Fibroblast of peridontal ligament (primary cell): Measurements from ENCODE around the gene ADGRD2.
A peak's percentile ranks its signal among the peaks of the same experiment; 100 is the strongest.
"Not testable (repeated sequence)": the region's sequence is repeated elsewhere in the genome, so short reads cannot be mapped to it uniquely, and the experiment has no call there.

Experiments
- DNase-seq: peaks from one replicate; pipeline ENCODE4 v3.0.0-alpha.2; 2010; ENCODE audit errors: extremely low read depth

The ADGRD2 gene, protein sequence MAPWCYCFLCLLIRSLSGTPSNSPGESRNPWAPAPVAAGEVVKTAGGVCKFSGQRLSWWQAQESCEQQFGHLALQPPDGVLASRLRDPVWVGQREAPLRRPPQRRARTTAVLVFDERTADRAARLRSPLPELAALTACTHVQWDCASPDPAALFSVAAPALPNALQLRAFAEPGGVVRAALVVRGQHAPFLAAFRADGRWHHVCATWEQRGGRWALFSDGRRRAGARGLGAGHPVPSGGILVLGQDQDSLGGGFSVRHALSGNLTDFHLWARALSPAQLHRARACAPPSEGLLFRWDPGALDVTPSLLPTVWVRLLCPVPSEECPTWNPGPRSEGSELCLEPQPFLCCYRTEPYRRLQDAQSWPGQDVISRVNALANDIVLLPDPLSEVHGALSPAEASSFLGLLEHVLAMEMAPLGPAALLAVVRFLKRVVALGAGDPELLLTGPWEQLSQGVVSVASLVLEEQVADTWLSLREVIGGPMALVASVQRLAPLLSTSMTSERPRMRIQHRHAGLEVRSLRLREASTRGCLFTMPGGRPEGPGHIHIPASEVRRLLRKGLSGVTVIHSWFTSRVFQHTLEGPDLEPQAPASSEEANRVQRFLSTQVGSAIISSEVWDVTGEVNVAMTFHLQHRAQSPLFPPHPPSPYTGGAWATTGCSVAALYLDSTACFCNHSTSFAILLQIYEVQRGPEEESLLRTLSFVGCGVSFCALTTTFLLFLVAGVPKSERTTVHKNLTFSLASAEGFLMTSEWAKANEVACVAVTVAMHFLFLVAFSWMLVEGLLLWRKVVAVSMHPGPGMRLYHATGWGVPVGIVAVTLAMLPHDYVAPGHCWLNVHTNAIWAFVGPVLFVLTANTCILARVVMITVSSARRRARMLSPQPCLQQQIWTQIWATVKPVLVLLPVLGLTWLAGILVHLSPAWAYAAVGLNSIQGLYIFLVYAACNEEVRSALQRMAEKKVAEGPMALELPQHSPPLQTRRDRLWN

GRCh38 chr9:124450241-124450924 is at the start of gene ADGRD2:
Gene ADGRD2, plus strand, starts transcription at chr9:124450451. Its CDS starts 1,216 bp downstream, at chr9:124451667.
- no peak for DNase-seq

DNA sequence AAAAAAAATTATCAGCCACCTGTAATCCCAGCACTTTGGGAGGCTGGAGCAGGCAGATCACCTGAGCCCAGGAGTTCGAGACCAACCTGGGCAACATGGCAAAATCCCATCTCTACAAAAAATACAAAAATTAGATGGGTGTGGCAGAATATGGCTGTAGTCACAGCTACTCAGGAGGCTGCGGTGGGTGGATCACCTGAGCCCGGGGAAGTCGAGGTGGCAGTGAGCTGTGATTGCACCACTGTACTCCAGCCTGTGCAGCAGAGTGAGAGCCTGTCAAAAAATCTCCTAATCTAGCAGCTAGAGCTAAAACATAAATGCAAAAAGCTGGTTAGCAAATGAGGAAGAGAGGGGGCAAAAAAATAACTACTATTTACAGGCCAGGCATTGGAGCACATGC is 47.0 kb upstream of the ADGRD2 start:
- no peak for DNase-seq

DNA sequence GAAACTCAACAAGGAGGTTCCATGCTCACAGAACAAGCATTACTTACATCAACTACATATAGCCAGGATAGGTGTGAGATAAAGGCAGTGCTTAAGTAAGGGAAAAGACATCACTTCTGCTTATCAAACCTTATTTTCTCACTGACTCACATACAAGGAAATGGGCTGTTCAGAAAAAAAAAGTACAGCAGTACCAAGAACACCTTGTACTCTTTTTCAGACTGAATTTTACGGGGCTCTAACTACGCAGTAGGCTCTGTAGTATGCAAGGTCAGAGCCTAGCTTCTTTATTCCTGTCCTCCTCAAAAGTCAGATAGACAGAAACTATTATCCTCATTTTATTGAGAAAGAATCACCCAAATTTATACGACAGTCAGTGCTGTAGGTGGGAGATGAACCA is 40.8 kb upstream of the ADGRD2 start:
- DNase-seq = no peak

GRCh38 chr9:124410321-124410913 is 39.8 kb upstream of the ADGRD2 start:
- DNase-seq = peak; percentile 45

GRCh38 chr9:124411514-124412227 is 38.6 kb upstream of the ADGRD2 start:
- peak; percentile 52 for DNase-seq

DNA sequence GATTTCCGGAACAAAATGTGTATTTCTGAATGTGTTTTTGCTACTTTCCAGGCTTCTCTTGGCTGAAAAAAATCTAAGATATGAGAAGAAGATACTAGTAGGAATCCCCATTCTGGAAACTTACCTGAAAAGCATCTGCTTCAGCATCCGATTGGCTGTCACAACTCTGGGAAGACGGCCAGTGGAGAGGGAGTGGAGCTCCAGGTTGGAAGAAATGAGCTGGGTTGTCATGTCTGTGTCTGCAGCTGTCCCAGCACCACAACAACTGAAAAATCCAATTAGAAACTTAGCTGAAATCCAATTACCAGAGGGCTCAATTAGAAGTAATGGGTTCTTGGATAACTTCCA is 38.0 kb upstream of the ADGRD2 start:
- no peak for DNase-seq

DNA sequence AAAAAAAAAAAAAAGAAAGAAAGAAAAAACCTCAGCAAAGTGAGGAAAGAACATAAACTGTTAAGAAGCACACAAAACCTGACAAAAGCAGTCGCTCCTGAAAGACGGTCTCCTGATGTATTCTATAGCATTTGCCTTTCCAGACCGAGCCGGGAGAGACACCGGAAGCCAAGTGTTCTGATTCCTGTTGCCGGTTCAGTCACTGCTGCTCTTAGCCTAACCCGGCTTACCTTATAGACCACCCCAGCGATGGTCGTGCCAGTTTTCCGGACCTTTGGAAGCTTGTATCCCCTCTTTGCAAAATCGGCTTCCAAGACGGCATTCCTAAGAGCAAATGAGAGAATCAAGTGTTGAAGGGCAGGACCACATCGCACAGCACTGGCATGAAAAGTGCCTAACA is 35.6 kb upstream of the ADGRD2 start:
- no peak for DNase-seq

DNA sequence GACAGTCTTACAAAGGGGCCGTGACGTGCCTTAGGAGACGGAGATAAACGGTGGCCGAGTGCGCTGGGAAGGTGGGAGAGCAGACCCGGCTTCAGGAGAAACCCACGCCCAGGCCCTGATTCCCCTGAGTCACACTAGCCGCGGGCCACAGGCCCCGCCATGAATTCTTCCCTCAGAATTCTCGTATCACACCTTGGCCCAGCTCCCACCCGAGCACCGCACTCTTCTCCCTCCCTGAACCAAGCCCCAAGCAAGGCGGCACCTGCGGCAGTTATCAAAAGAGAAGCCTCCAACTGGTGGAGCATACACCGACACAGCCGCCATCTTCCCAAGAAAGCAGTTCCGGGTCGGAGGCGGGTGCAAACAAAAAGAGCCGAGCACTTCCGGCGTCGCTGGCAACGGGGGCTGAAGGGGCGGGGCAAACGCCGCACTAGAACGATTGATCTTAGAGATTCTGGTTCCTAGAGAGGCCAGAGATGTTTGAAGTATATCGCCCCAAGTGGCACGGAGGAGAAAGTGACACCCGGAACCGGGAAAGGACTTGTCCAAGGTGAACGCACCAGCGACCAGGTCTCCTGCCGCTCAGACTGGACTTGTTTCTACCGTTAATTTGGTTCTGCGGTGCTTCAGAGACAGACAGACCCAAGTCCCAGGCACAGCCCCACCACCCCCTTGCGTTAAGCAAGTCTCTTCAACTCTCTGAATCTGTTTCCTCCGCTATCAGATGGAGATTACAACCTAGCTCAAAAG is 35.0 kb upstream of the ADGRD2 start, which contains the start of gene PSMB7:
PSMB7 (minus strand) TSS at position 341 of the 750 bp plus-strand sequence; CDS start at position 324, 17 bp downstream.
- peak; percentile 97 for DNase-seq

- DNase-seq = no peak
Measured at GRCh38 chr9:124415852-124416484, 34.3 kb upstream of the ADGRD2 start.

DNA sequence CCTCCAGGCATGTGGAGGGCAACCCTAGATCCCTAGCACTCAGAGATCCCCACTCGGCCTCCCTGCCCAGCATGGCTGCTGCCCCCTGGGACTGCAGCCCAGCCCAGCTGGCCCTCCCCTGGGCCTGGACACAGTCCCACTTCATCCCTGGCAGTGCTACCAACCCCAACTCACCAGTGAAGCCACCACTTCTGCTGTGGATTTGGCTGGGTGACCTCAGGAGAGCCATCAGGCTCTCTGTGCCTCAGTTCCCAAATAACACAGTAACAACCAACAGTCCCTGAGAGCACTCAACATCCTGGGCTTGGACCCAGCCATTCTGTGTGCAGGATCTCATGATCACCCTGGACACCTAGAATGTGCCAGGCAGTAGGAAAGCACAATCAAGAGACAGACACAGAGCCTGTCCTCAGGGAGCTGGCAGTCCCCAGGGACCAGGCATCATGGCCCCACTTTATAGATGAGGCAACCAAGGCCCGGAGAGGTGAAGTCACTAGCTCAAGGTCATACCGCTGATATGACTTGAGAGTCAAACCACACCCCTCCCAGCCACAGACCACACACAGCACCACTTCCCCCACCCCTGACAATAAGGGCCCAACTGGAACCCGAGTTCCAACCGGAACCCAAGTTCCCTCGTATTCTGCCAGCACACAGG is 30.3 kb upstream of the ADGRD2 start:
- no peak for DNase-seq

DNA sequence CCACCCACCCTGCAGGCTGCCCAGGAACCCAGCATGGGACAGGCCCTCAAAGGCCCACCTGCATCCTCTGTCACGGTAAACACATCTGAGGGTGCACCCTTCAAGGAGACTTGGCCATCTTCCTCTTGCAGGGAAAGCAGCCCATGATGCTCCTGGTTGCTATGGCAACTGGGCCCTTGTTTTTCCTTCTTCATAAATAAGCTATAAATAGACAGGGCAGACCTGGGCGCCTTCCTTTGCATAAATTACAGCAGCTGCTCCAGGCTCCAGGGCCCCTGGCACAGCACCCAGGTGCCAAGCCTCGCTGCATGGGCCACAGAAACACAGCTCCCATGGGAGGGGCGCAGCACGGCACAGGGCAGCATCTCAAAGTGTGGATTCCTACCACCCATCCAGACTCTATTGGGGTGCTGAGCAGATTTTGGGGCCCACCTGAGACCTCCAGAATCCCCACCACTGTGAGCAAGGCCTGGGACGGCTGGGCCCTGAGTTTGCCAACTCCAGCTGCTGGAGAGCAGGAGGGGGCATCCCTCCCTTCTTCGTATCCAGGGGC is 29.2 kb upstream of the ADGRD2 start:
- no peak for DNase-seq

DNA sequence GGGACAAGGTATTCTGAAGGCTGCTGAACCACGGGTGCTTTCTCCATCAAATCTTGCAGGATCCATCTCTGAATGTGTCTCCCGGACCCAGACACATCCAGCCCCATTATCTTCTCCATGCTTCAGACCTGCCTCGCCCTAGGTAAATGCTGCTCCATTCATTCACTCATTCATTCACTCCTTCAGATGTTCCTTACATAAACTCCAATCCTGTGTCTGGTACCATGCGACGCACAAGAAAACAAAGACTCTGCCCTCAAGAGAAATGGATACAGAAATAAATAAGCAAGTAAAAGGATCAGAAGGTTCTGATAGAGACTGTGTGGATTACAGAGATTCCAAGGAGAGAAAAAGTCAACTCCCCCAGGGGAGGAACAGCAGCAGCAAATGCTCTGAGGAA is 27.1 kb upstream of the ADGRD2 start:
- DNase-seq = no peak

- no peak for DNase-seq
Measured at GRCh38 chr9:124423591-124423990, 26.7 kb upstream of the ADGRD2 start.

DNA sequence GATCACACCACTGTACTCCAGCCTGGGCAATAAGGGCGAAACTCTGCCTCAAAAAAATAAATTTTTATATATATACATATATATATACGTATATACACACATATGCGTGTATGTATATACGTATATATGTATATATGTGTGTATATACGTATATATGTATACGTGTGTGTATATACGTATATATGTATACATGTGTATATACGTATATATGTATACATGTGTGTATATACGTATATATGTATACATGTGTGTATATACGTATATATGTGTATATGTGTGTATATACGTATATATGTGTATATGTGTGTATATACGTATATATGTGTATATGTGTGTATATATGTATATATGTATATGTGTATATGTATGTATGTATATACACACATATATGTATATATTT is 24.5 kb upstream of the ADGRD2 start:
- DNase-seq = not testable (repeated sequence)

GRCh38 chr9:124426361-124426760 is 23.9 kb upstream of the ADGRD2 start:
- DNase-seq = no peak

GRCh38 chr9:124427281-124427680 is 23.0 kb upstream of the ADGRD2 start:
- DNase-seq = no peak

DNA sequence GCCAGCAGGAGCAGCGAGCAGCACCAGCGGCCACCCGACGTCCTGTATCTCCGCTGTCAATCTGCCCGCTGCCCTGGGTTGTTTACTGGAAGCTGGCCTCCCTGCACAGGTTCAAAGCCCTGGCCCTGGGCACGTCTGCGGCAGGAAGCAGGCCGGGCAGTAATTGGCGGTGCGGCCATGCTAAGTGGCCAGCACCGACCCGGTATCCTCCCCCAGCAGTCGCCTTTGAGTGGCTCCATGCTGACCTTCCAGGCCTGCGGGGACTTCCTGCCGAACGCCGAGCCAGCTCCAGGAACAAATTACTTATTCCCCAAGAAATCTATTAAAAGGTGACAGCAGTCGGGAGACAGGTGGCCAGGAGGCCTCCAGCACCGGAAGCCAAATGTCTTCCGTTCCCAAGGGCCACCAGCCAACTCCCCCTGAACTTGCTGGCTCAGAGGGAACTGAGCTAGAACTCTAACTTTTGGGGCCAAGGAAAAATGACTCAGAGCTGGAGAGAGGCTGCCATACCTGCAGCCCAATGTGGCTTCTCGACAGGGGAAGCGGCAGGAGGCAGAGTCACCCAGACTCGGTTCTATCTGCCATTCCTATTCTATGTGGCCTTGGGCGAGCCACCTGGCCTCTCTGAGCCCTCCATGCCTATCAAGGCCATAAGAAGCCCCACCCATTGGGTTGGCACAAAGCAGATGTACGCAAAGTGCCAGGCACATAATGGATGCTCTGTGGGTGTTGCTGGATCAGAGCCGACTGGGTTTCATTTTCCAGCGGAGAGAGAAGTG is 21.3 kb upstream of the ADGRD2 start:
- DNase-seq = no peak

GRCh38 chr9:124429530-124429867 is 20.8 kb upstream of the ADGRD2 start:
- DNase-seq = no peak
